Kidney capillary endothelial cell (primary cell): ENCODE results near the gene TMEM44.

ENCODE experiments used
- DNase-seq: peaks from one replicate; pipeline ENCODE4 v3.0.0-alpha.2; 2018; ENCODE audit warnings: low spot score

TMEM44 gene

GRCh38 chr3:194633349-194634004 is at the start of gene TMEM44:
TSS of gene TMEM44 (minus strand) at chr3:194633419. CDS start at chr3:194633215, 204 bp downstream.
- peak; percentile 86 for DNase-seq

DNA sequence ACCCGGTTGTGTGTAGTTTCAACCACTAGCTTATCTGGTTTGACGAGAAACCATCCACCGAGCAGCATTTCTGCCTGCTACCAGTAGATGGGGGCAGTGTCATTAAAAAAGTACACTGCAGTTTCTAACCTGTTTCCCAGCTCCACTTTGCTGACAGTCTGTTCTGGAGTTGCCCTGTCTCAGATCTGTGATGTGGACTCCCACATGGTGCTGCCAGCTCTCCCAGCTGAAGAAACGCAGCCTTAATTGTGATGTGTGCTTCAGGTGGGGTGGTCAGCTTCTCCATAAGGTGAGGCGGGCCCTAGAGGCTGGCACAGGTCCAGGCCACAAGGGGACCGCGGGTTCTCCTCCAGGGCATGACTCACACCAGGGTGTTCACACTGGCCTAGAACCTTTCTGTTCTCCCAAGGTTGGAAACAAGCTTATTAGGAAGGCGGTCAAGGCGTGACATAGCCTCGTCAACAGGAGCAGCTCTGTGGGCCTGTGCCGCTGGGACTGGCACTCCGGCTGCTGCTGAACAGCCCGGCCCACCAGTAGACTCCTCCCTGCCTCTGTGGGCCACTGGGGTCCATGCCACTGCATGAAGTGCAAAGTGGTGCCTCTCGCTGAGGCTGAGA is 49.6 kb upstream of the TMEM44 start:
- DNase-seq, result peak; percentile 80

GRCh38 chr3:194682189-194682693 is 49.0 kb upstream of the TMEM44 start:
- DNase-seq, result no peak

- no peak for DNase-seq
Observed at GRCh38 chr3:194680888-194681615, 47.8 kb upstream of the TMEM44 start.

DNA sequence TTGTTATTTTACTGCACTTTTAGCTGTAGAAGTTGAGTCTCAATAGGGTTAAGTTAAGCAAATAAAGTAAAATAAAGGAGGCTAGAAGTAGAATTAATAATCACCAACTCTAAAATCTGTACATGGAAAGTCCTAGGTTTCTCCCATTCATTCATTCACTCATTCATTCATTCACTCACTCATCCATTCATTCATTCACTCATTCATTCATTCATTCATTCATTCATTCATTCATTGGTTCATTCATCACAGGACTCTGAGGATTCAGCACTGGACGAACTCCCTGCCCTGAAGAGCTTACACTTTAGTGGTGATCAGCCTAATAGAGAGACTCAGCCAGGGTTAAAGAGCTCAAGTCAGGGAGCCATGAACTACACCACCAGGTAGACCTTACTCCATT is 43.3 kb upstream of the TMEM44 start:
- no peak for DNase-seq

DNA sequence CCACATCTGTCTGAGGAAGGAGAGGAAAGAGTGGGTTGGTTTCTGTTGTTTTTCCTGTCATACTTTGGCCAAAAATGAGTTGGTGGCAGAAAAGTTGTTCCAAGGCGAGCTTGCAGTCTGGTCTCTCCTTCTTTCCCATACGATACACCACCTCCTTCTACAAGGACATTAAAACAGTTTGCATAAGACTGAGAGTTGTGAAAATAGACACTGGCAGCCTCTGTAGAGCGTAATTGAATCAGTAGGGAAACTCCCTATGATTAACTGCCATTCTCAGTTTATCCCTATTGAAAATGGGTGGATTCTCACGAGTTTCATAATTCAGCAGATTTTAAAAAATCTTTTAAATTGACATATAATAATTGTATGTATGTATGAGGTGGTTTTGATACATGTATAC is 42.5 kb upstream of the TMEM44 start:
- no peak for DNase-seq

DNA sequence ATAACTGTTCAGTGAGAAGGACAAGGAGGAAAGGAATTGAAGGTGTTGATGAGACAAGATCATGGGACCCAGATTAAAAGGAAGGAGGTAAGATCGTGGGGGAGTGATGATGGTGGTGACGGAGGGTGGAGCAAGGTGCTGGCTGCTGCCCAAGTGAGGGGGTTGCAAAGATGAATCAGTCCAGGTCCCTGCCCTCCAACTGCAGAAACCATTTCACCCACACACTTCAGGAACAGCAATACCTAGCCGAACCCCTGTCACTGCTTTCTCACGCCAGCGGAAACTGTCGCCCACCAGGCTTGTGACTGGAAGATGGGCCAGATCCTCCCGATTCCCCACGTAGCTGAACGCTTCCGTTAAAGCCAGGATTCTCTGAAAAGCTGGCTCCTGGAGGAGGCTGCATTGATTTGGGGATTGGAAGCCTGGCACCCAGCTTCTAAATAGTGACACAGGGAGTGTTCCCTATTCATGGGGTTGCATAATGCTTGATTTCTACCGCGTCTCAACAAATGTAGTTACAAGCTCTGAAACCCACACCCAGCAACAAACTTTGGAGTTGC is 41.9 kb upstream of the TMEM44 start:
- DNase-seq, result no peak

GRCh38 chr3:194673761-194674160 is 40.5 kb upstream of the TMEM44 start:
- no peak for DNase-seq

- no peak for DNase-seq
Observed at GRCh38 chr3:194672876-194673275, 39.7 kb upstream of the TMEM44 start.

DNA sequence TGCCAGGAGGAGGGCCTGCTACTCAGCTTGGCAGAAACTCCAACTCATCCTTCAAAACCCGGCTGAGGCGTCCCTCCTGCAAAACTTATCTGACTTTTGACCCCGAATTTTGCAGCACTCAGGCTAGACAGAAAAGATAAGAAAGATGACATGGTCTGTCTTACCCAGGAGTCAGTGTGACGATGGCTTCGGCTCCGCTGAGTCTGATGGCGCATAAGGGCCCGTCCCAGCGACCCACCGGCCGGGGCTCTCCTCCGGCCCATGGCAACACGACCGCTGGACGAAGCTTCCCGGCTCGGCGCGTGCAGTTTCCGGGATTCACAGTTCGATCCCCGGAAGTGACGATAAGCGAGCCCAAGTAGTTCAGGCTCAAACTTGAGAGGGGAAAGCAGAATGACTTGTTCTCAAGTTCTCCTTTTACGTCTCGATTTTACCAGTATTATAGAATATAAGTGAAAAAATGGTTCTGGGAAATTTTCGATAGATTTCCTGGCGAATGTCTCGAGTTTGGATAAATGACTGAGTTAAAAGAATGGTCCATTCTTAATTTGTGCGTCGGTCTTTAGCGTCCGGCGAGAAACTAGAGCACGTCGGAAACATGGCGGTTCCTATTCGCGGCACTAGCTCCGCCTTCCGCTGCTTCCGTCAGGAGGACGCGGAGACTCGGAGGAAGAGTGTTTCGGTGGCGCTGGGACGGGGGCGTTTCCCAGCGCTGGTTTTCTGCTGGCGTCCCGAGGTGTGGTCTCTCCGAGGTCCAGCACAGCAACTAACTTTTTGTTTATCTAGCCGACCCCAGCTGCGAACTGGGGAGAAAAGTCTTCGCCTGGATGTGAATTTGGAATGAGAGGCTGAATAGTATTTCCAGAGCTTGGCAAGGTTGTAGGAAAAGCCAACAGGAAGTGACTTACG is 38.9 kb upstream of the TMEM44 start, which contains the start of gene LSG1:
Gene LSG1, minus strand, starts transcription at position 292 of the 909 bp plus-strand sequence. Its CDS starts 29 bp downstream, at position 263.
- DNase-seq, result peak; percentile 94

GRCh38 chr3:194671511-194671899 is 38.3 kb upstream of the TMEM44 start:
- peak; percentile 51 for DNase-seq

DNA sequence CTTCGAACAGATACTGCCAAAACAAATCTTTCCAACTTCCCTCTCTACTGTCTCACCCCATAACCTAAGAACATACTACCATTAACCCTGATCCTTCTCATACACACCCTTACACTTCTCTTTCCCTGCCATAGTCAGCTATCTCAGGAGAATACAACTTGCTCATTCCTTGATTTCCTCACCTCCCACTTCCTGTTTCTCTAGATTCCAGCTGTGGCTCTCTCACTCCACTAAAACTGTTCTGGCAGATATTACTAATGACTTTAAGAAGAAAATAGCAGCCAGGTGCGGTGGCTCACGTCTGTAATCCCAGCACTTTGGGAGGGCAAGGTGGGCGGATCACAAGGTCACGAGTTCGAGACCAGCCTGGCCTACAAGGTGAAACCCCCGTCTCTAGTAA is 34.1 kb upstream of the TMEM44 start:
- DNase-seq, result no peak

GRCh38 chr3:194664857-194665256 is 31.6 kb upstream of the TMEM44 start:
- DNase-seq, result no peak

DNA sequence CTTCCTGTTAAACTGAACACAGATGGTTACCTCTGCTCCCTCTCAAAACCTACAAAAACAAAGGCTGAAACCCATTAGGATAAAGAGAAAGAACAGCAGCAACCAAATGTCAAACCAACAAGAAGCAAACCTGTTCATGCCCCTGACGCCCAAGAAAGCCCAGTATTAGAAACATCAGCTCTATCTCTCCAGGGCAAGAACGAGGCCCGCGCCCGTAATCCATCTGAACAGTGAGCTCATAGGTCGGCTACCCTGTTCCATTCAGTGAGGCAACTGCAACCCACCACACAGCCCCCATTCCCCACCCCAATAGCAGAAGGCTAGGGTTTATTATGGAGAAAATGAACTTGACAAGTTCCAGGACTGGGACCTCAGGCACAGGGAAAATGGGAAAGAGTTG is 28.7 kb upstream of the TMEM44 start:
- no peak for DNase-seq

DNA sequence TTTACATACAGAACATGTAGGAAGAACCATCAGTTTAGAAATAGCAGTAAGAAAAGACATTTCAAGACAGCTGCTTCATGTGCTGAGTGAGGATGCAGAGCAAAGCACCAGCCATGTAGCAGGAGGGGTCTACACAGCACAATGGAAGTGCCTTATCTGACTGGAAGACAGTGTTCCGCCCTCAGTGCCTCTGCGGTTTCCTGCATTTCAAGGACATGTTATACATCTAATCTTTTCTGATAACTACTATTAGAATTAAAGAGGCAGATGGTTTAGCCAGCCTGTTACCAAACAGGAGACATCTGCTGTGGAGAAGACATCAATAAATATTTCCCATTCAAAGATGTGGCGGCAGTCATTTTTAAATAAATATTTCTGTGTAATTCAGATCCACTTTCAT is 28.2 kb upstream of the TMEM44 start:
- no peak for DNase-seq

DNA sequence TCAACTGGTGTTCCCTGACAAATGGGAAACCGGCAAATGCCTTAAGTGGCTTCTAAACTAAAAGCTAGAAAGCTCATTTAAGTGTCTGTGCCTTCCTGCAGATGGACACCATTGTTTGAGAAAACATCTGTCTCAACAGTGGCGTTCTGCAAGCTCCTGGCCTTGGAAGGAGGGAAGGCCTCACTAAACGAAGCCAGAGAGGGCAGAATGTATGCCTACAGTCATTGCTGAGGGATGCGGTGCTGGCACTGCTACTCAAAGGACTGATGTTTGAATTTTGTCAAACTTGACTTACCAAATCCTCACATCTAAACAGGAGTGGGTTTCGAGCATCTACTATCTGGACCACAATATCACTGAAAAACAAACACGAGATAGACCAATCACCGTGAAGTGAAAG is 26.6 kb upstream of the TMEM44 start:
- DNase-seq, result no peak

- DNase-seq, result peak; percentile 38
Observed at GRCh38 chr3:194658477-194659242, 25.4 kb upstream of the TMEM44 start.

DNA sequence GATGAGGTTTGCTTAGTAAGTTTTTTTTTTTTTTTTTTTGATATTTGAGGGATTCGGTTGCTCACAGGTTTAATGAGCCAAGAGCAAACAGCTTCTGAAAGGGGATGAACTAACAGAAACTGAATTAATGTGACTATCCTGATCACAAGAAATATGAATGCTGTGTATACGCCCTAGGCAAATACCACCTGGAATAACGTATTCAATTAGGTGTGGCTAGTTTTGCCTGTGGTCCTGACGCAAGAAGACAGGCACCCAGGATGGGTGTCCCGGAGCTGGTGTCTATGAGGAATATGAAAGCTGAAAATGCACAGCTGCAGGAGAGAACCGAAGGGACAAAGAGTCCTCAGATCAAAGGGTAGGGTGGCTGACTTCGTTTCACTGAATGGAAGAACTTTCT is 24.2 kb upstream of the TMEM44 start:
- DNase-seq, result no peak

DNA sequence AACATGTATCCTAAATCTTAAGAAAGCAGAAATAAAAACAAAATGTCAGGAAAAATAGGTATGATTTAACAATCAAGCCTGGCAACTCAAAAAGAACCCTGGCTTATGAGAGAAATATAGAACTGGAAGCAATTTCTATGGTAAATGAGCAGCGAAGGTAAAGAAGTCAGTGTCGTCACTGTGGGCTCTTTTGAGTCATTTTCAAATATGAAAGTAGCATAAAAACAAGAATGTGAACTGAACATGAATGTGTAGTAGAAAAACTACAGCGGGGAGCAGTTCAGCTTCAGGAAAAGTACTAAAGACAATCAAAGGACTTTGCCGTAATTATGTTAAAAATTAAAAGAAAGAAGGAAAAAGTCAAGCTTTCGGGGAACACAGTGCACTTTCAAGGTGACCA is 21.2 kb upstream of the TMEM44 start:
- no peak for DNase-seq

- no peak for DNase-seq
Observed at GRCh38 chr3:194647747-194648146, 14.5 kb upstream of the TMEM44 start.

DNA sequence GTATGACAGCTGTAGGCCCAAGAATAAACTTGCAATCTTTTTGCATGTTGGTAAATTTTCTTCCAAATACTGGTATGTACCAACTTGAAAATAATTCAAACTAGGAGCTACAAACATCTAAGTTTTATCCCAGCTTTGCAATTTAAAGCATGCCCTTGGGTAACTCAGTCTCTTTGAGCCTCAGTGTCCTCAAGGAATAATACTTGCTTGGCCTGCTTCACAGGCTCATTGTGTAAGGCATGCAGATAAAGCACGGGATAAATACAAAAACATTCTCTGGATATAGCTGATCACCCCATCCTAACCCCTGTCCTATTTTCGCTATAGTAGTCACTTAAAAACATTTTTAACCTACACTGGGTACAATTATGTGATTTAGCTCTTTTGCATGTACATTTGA is 9.6 kb upstream of the TMEM44 start:
- no peak for DNase-seq
